Skeletal muscle tissue (tissue), 4 donors: Measurements from ENCODE around the gene HS3ST3A1. TPM values are rescaled to one million over a fixed set of nuclear protein-coding genes. Genes with fewer than 3 reads are reported as not detected.

Experiments used
- H3K27ac ChIP-seq: one replicate; pipeline ENCODE4 v1.7.0; 2013; ENCODE audit warnings: mild to moderate bottlenecking, low read depth, low read length, inconsistent platforms
- H3K27me3 ChIP-seq, 3 donors: one replicate each; pipeline ENCODE4 v1.7.0; 2013; ENCODE audit warnings: low read length in 3 of 3; ENCODE audit not compliant: control insufficient read depth in 3 of 3, insufficient read depth in 3 of 3
- H3K36me3 ChIP-seq, 3 donors: one replicate each; pipeline ENCODE4 v1.7.0; 2013; ENCODE audit warnings: low read length in 3 of 3; ENCODE audit not compliant: control insufficient read depth in 3 of 3, insufficient read depth in 3 of 3
- H3K4me1 ChIP-seq, 3 donors: one replicate each; pipeline ENCODE4 v1.7.0; 2013; ENCODE audit warnings: low read length in 3 of 3, mild to moderate bottlenecking in 3 of 3; ENCODE audit not compliant: control insufficient read depth in 3 of 3, insufficient read depth in 3 of 3
- H3K4me3 ChIP-seq, 3 donors: one replicate each; pipeline ENCODE4 v1.7.0; 2013; ENCODE audit warnings: low read length in 3 of 3
- H3K9ac ChIP-seq, 3 donors: one replicate each; pipeline ENCODE4 v1.7.0; 2013; ENCODE audit warnings: low read length in 3 of 3, mild to moderate bottlenecking in 3 of 3, moderate library complexity in 2 of 3, low read depth in 1 of 3
- H3K9me3 ChIP-seq, 3 donors: one replicate each; pipeline ENCODE4 v1.7.0; 2013; ENCODE audit warnings: low read length in 3 of 3; ENCODE audit not compliant: control insufficient read depth in 3 of 3
- total RNA-seq: library from RNA; depleted of rRNA; stranded (reverse); fragments of >200 nt; gene quantifications from one replicate; pipeline ENCODE4 v1.2.3, GENCODE V29; 2014
- donor health status: Osteomylitis.

Gene HS3ST3A1
- total RNA-seq, 1 donor from 2014 or later: 2.1 TPM

GRCh38 chr17:13576661-13577526, 24.8 kb downstream of the HS3ST3A1 start:
- H3K27ac ChIP-seq: no peak overlapping the region
- no peaks in the 10 kb centered on the region for H3K9me3 ChIP-seq
- H3K36me3 ChIP-seq: no peaks in the 10 kb centered on the region
- H3K9ac ChIP-seq: no peak overlapping the region
- no peak overlapping the region for H3K4me3 ChIP-seq
- H3K27me3 ChIP-seq: peaks cover 0 to 2% (median 0%) of the 10 kb centered on the region in 3 donors
- H3K4me1 ChIP-seq: no peaks in the 10 kb centered on the region

- no peak overlapping the region for H3K9ac ChIP-seq
- peaks cover 0 to 2% (median 0%) of the 10 kb centered on the region in 3 donors for H3K27me3 ChIP-seq
- no peak overlapping the region for H3K27ac ChIP-seq
- no peaks in the 10 kb centered on the region for H3K36me3 ChIP-seq
- no peak overlapping the region for H3K4me3 ChIP-seq
- H3K9me3 ChIP-seq: no peaks in the 10 kb centered on the region
- H3K4me1 ChIP-seq: no peaks in the 10 kb centered on the region
Observed at GRCh38 chr17:13575922-13576419, 25.8 kb downstream of the HS3ST3A1 start.

GRCh38 chr17:13575466-13575865, 26.3 kb downstream of the HS3ST3A1 start:
- H3K27me3 ChIP-seq: peaks cover 0 to 2% (median 0%) of the 10 kb centered on the region in 3 donors
- no peaks in the 10 kb centered on the region for H3K36me3 ChIP-seq
- no peak overlapping the region for H3K9ac ChIP-seq
- no peaks in the 10 kb centered on the region for H3K9me3 ChIP-seq
- no peaks in the 10 kb centered on the region for H3K4me1 ChIP-seq
- no peak overlapping the region for H3K4me3 ChIP-seq
- H3K27ac ChIP-seq: no peak overlapping the region

GRCh38 chr17:13572581-13572980, 29.1 kb downstream of the HS3ST3A1 start:
- Histone ChIP-seq H3K9me3 (no peaks in the 10 kb centered on the region), H3K27me3 (peaks cover 0 to 2% (median 0%) of the 10 kb centered on the region in 3 donors), H3K4me3 (no peak overlapping the region), H3K27ac (no peak overlapping the region), H3K9ac (no peak overlapping the region), H3K36me3 (no peaks in the 10 kb centered on the region), H3K4me1 (no peaks in the 10 kb centered on the region)

GRCh38 chr17:13569398-13570123, 32.2 kb downstream of the HS3ST3A1 start:
- Histone ChIP-seq H3K4me1 (no peaks in the 10 kb centered on the region), H3K9me3 (no peaks in the 10 kb centered on the region), H3K9ac (no peak overlapping the region), H3K4me3 (no peak overlapping the region), H3K36me3 (no peaks in the 10 kb centered on the region), H3K27ac (no peak overlapping the region), H3K27me3 (no peaks in the 10 kb centered on the region)

- Histone ChIP-seq H3K9me3 (no peaks in the 10 kb centered on the region), H3K4me3 (no peak overlapping the region), H3K27ac (no peak overlapping the region), H3K4me1 (no peaks in the 10 kb centered on the region), H3K27me3 (no peaks in the 10 kb centered on the region), H3K36me3 (no peaks in the 10 kb centered on the region), H3K9ac (no peak overlapping the region)
Observed at GRCh38 chr17:13568582-13569397, 32.9 kb downstream of the HS3ST3A1 start.

- H3K9me3 ChIP-seq: no peaks in the 10 kb centered on the region
- no peaks in the 10 kb centered on the region for H3K36me3 ChIP-seq
- H3K4me3 ChIP-seq: no peak overlapping the region
- H3K27ac ChIP-seq: no peak overlapping the region
- H3K9ac ChIP-seq: no peak overlapping the region
- H3K4me1 ChIP-seq: peaks cover 0 to 12% (median 3%) of the 10 kb centered on the region in 3 donors
- H3K27me3 ChIP-seq: peaks cover 2 to 5% (median 4%) of the 10 kb centered on the region in 3 donors
Observed at GRCh38 chr17:13563866-13564265, 37.9 kb downstream of the HS3ST3A1 start.

DNA sequence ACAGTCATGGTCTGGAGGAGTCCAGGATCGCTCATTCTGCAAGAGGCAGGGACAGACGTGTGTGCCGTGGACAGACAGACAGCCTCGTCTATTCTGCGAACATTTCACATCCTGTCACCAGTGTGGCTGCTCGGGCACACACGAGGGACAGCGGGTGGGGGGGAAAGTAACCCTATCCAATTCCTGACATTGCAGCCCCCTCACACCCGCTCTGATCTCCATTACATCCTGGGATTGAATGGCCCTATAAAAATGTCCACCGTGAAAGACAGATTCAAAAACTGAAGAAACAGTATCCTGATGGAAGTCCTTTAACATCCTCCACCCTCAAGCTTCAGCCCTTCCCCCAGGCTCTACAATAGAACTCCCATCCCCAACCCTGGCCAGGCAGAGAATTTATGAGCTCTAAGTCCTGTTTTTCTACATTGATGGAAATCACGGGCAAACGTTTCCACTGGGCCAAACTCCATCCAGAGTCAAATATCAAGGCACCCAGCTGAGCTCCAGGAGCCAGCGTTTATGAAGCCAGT, 39.4 kb downstream of the HS3ST3A1 start:
- peak overlapping the region in 1 of 3 donors; percentile 35 for H3K9ac ChIP-seq

DNA sequence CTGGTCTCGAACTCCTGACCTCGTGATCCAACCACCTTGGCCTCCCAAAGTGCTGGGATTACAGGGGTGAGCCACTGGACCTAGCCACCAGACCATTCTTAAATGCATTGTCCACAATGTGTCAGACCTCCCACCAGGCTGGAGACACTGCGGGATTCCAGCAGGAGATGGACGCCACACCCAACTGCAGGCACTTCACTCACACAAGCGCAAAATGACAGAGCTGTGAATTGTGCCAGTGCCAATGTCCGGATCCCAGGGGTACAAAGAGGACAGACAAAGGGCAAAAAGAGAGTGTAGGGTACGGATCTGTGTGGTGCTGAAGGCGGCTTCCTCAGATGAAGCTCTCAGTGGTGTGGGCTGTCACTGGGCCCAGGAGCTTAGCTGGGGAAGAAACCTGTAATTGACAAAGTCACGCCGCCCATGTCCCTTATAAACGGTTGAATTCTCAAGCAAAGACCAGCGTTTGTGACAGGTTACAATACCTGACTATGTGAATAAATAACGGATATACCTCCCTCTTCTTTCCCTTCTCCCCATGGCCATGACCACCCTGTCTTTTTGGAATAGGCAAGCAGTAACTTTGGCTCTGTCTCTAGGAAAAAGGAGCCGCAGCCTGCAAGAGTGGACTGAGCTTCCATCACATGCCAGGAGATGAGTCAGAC, 40.0 kb downstream of the HS3ST3A1 start:
- H3K9ac ChIP-seq: peak overlapping the region in 1 of 3 donors; percentile 35
- H3K27ac ChIP-seq: no peak overlapping the region
- no peaks in the 10 kb centered on the region for H3K9me3 ChIP-seq

More for the DNA sequence above, 39.4 kb downstream of the HS3ST3A1 start:
- Histone ChIP-seq H3K9me3 (no peaks in the 10 kb centered on the region), H3K4me3 (no peak overlapping the region), H3K27me3 (peaks cover 2 to 5% (median 4%) of the 10 kb centered on the region in 3 donors), H3K27ac (no peak overlapping the region), H3K4me1 (peaks cover 0 to 12% (median 3%) of the 10 kb centered on the region in 3 donors), H3K36me3 (no peaks in the 10 kb centered on the region)

More for the DNA sequence above, 40.0 kb downstream of the HS3ST3A1 start:
- H3K4me3 ChIP-seq: no peak overlapping the region
- H3K4me1 ChIP-seq: peaks cover 0 to 12% (median 3%) of the 10 kb centered on the region in 3 donors
- no peaks in the 10 kb centered on the region for H3K36me3 ChIP-seq
- H3K27me3 ChIP-seq: peaks cover 2 to 5% (median 4%) of the 10 kb centered on the region in 3 donors
